Measurements from ENCODE around the gene DLEC1.

DNA sequence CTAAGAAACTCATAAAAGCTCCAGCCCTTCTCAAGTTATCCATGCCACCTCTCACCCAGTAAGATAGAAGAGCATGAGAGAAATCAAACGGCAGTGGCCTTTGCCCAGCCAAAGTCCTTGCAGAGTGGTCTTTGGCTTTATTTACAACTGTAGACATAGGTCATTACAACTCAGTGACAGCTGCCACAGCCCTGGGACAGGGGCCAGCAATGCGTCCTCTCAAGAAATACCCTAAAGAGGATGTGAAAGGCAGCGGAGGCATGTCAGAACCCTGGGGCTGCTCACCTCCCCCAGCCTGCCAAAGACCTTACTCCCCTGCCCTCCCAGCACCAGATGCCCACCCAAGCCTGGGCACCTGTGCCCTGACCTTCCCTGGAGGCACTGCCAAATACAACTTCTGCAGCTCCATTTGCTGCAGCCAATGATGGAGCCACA is 91.6 kb downstream of the DLEC1 start:
- no peak for TF ChIP-seq ZNF274 (IDR thresholded peaks at IDR 0.05; ENCODE audit: low read depth, low read length)
- TF ChIP-seq SUZ12 (IDR thresholded peaks at IDR 0.05; ENCODE audit: extremely low read depth, insufficient read depth, insufficient read length): no peak
- TF ChIP-seq YY1 (IDR thresholded peaks at IDR 0.05; ENCODE audit: insufficient read depth, insufficient read length): no peak

Measured in NT2/D1 (cell line).